NCI-H2227 (cell line): ENCODE results near the gene BAIAP3.

ENCODE experiments used
- DNase-seq: peaks from one replicate; lab custom pipeline; 2025; ENCODE audit not compliant: unreplicated experiment; lab: John Stamatoyannopoulos, UW

Gene BAIAP3

DNA sequence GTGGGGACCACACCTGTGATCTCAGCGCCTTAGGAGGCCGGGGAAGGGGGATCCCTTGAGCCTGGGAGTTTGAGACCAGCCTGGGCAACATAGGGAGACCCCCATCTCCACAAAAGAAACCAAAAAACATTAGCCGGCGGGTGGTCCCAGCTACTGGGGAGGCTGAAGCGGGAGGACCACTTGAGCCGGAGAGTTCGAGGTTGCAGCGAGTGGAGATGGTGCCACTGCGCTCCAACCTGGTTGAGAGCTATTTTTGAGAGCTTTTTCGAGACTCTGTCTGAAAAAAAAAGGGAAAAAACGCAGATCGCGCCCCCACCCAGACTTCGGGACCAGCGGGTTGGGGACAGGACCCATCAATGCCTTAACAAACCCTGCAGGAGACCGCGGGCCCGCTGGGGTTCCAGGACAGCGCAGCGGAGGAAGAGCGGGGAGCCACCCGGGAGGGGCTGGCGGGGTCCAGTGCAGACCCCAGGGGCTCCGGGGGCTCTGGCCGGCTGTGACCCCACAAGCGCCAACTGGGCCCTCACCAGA, 762 bp upstream of the BAIAP3 start:
- DNase-seq: no peak

DNA sequence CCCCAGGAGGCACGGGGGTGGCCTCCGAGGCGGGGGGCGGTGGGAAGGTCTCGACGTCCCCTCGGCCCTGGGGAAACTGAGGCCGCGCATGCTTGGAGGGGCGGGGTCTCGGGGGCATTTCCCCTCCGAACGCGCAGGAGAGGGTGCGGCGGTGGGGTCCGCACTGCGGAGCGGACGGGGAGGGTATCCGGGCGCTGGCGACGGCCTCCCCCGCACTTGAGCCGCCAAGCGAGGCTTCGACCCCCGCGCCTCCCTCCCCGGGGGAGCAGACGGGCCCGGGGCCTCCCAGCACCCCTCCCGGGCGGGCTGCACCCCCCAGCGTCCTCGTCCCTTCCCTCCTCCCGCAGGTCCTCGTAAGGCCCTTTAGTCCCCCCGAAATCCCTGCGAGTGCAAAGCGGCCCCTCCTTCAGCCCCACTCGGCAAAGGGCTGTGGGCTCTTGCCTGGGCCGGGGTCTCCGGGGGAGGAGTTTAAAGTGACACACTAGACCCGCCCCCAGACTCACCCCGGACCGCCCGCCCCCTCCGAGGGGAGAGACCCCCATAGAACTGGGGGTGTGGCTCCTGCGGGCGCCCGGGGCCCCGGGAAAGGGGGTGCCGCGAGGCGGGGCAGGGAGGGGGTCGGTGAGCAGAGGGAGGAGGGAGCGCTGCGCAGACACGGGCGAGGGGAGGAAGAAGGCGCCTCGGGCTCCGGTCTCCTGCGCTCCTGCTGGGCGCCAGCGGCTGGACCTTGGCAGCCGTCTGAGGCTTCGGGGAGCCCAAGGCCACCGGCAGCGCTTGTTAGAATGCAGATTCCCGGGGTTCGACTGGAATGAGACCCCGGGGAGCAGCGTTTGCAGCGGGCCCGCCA, 632 bp downstream of the BAIAP3 start:
- DNase-seq: no peak

DNA sequence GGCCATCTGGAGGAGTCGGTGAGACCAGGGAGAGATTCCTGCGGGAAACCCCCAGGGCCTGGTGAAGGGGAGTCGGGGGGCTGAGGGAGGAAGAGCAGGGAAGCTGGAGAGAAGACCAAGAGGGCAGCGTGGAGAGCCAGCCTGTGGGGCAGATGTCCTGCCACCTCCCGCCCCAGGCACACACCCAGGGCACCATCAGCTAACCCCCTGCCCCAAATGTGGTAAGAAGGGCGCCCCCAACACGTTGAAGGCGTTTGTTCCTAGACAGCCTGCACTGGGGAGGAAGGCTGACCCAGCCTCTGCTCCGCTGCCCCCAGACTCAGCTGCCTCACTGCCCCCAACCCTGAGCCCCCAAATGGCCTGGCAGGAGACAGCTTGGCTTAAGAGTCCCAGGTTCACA, 1.3 kb downstream of the BAIAP3 start:
- DNase-seq: no peak

DNA sequence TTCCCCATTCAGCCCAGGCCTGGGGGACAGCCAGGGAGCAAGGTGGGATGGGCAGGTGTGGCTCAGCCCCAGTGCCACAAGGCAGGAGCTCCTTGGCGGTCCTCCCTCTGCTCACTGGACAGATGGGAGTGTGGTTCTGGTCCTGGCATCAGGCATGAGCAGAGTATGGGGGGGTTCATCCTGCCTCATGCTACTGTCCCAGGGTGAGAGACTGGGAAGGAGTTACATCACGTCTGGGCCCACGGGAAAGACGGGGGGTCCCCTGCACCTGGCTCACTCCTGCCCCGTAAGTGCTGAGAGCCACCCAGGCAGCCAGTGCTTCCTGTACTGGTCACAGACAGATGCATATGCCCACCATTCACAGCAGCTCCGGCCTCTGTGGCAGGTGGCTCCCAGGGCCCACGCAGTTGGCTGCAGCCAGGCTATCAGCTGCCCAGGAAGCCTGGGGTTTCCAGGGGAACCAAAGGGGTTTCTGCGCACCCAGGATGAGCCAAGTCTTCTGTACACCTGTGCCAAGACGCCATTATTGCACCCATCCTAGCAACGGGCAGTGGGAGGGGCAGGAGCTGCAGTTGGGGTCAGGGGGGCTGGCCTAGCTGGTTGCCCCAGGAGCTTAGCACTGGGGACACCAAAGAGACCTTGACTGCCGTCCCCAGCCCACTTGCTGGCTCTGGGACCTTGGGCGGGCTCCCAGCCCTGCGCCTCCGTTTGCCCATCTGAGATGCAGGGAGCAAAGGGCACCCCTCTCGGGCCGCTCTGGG, 1.9 kb downstream of the BAIAP3 start:
- no peak for DNase-seq

DNA sequence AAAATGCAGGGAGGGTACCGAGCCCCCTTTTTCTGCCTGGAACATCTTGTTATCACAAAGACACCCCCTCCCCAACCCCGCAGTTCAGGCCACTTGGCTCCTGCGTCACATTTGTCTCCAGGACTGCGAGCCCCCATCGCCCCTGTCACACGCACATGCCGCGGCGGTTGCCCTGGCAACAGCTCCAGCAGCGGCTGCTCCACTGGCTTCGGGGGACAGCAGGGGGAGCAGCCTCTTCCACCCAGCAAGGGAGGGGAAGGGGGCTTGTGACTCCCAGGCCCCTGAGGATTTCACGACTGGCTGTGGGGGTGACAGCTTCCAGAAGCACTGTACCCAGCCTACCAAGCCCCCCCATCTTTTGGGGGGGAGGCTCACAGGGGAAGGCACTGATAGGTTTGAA, 2.6 kb downstream of the BAIAP3 start:
- peak; percentile 75 for DNase-seq

DNA sequence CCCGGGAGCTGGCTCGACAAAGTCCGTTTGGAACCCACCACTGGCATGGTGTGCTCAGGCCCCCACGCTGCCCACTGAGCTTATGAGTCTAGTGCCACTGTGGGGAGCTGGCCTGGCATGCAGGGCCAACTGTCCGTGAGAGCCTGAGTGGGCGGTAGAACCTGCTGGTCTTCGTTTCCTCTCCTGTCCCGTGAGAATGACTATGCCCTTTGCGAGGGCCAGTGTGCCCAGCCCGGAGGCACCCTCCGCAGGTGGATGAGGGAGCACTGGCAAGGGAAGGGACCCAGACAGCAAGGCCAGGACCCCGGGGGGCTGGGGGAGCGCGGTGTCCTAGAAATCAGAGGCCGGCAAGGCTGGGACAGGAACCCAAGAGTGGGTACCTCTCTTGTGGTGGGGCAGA, 3.2 kb downstream of the BAIAP3 start:
- no peak for DNase-seq

DNA sequence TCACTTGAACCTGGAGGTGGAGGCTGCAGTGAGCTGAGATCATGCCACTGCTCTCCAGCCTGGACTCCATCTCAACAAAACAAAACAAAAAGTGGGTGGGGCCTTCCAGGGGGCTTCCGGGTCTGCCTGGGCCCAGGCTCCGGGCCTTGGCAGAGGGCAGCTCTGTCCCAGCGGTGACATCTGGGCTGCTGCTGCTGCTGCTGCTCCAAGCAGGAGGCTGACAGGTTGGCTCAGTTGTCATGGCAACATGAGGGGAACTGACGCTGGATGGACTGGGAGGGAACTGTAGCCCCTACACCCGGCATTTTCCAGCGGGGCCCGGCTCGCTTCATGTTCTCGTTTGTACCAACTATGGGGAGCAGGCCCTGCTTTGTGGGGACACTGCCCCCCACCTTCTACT, 4.0 kb downstream of the BAIAP3 start:
- DNase-seq: peak; percentile 85

DNA sequence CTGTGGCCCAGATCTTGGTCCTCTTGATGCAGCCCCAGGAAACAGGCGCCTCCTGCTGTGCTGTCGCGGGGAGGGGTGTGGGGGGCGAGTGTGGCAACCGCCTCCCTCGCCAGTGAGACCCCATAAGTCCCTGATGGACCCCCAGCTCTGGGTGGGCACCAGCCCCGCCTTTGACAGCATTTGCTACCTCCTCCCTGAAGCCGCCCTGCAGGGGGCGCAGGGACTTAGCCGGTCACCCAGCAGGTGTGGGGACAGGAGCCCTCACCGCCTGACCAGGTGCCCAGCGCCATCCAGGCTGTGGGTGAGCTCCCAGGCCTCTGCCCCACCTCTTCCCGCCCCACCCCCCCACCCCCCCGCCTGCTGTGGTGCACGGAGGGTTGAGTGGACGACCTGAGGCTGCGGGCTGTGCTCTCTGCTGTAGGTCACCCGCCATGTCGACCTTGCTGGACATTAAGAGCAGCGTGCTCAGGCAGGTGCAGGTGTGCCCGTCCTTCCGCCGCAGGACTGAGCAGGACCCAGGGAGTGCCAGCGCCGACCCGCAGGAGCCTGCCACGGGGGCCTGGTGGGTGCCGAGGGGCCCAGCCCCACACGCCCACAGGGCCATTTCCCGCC, 4.8 kb downstream of the BAIAP3 start:
- peak; percentile 40 for DNase-seq

DNA sequence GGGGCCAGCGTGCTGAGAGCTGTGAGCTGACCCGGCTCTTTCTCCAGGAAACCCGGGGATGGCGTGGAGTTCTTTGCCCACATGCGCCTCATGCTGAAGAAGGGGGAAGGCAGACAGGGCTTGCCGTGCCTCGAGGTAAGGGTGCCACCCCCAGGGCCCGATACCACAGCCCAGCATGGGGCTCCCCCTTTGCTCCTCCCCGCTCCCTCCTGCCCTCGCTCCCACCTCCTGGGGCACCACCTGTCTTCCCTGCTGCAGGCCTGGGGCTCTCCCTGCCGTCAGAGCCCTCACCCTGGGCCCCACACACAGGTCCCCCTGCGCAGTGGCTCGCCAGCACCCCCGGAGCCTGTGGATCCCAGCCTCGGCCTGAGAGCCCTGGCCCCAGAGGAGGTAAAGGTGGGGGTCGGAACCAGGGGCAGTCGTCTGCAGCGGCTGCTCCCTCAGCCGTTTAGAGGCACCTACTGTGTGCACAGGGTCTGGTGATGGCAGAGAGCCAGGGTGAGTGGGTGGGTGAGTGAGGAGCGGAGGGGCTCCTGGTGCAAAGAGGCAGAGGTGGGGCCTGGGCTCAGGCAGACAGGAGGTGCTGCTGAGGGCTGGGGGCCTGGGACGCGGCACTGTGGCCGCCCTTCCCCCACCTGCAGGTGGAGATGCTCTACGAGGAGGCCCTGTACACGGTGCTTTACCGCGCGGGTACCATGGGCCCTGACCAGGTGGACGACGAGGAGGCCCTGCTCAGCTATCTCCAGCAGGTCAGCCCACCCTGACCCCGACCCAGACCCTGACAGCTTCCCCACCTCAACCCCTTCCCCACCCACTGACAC, 5.6 kb downstream of the BAIAP3 start:
- no peak for DNase-seq

DNA sequence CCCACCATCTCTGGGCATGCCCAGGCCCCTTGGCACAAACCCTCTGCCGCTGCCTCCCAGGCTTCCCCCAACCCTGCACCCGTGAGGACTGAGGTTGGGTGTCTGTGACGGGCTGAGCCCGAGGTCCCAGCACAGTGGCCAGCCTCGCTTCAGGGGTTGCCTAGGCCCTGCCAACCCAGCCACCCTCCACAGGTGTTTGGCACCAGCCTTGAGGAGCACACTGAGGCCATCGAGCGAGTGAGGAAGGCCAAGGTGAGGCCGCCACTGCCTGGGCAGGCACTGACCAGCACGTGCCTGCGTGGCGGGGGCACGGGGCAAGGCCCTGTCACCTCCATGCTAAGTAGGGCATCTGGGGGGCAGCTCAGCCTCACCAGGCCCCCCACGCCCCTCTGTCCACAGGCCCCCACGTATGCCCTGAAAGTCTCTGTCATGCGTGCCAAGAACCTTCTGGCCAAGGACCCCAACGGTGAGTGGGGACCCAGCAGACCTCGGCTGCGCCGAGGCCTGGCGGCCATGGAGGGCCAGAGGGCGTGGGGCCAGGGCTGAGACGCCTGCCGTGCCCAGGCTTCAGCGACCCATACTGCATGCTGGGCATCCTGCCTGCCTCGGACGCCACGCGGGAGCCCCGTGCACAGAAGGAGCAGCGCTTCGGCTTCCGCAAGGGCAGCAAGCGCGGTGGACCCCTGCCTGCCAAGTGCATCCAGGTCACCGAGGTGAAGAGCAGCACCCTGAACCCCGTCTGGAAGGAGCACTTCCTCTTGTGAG, 7.5 kb downstream of the BAIAP3 start:
- DNase-seq: no peak

DNA sequence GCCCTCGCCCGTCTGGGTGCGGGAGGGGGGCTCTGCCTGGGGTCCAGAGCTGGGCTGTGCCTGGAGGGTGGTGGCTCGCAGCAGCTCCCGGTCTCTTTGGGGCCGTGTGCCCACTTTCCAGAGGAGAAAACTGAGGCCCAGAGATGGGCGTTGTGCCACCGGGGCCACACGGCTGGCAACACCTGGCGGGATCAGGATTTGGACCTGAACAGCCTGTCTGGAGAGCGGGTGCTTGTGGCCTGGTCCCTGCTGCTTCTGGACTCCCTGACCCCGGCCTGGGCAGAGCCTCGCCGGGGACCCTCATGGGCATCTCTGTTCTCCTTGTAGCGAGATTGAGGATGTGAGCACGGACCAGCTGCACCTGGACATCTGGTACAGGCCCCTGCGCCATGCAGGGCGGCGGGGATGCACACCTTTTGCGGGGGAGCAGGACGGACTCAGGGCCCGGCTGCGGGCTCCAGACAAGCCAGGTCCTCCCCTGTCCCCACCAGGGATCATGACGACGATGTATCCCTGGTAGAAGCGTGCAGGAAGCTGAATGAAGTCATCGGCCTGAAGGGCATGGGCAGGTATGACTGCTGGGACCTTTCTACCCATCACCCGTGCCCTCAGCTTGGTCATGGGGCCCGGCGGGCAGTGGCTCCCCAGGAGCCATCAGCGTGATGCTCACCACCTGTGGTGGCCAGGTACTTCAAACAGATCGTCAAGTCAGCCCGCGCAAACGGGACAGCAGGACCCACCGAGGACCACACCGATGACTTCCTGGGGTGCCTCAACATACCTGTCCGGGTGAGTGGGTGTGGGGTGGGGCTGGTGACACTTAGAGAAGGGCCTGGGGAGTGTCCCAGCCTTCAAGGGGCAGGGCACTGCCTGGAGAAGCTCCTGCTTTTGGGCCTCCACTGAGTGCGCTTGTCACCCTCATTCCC, 8.3 kb downstream of the BAIAP3 start:
- no peak for DNase-seq

DNA sequence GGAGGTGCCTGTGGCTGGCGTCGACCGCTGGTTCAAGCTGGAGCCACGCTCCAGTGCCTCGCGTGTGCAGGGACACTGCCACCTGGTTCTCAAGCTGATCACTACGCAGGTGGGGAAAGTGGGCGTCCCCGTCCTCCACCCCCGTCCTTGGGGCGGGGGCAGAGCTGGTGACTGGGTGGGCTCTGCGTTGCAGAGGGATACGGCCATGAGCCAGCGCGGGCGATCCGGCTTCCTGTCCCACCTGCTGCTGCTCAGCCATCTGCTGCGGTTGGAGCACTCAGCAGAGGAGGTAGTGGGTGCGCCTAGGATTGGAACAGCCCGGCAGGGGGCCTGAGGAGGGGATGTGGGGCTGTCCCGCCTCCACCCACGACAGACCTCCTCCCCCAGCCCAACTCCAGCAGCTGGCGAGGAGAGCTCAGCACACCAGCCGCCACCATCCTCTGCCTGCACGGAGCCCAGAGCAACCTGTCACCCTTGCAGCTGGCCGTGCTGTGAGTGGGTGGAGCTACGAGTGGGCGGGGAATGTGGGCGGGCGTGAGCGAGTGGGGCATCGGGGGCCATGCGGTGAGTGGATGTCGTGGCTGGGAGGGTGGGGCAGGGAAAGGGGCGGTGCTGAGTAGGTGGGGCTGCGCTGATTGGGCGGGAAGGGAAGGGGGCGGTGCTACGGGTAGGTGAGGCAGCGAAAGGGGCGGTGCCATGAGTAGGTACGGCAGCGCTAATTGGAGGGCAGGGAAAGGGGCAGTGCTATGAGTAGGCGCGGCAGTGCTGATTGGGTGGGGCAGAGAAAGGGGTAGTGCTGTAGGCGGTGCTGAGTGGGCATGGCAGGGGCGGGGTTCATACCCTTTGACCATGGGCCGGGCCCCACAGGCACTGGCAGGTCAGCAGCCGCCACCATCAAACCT, 9.3 kb downstream of the BAIAP3 start:
- peak; percentile 98 for DNase-seq

DNA sequence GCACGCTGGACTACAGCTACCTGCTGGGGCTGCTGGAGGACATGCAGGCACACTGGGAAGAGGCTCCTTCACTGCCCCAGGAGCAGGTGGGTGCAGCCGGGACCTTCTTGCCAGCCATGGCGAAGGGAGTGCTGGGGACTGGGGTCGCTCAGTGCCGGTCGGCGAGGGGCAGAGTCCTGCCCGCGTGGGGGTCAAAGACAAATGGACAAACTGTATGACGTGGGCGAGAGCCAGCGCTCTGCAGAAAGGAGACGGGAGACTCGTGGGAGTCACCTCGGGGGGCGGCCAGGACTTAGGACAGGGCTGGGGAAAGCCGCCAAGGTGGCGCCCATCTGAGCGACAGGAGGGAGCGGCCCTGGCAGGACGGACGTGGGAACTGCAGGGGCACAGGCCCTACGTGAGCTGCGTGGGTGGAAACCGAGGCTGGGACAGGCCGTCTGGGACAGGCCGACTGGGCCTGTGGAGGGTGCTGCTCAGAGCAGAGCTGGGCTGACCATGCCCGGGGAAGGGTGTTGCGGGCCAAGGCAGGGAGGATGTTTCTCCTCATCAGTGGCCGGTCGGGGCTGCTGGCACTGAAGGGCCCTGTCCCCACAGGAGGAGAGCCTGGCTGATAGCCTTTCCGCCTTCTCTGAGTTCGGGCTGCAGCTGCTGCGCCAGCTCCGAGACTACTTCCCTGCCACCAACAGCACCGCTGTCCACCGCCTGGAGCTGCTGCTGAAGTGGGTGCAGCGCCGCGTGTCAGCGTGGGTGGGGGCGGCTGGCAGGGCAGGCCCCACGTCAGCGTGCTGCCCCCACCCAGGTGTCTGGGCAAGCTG, 10.2 kb downstream of the BAIAP3 start:
- no peak for DNase-seq

DNA sequence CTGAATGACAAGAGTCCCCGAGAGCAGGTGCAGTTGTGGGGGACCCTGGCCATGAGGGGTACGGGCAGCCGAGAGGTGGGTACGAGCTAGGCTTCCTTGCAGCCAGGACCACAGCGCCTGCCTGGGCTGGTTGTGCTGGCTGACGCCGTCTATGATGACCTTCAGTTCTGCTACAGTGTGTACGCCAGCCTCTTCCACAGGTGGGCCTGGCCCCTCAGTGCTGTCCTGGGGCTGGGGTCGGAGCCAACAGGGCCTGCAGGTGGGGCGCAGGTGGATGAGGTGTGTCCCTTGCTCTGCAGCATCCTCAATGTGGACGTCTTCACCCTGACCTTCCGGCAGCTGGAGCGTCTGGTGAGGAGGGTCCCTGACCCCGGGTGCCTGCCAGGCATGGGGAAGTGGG, 11.1 kb downstream of the BAIAP3 start:
- no peak for DNase-seq

DNA sequence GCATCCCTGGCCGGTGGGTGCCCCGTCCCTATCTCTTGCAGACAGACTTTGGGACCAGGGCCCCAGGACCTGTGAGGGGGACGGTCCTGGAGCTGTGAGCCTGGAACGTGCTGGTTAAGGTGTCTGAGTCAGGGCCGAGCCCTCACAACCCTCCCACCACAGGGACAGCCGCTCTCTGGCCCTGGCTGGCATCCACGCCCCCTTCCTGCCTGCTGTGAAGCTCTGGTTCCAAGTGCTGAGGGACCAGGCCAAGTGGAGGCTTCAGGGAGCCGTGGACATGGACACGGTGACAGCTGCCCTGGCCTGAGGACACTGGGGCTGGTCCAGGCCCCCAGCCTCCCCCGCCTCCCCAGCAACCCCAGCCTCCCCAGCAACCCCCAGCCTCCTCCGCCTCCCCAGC, 11.6 kb downstream of the BAIAP3 start:
- DNase-seq: no peak

DNA sequence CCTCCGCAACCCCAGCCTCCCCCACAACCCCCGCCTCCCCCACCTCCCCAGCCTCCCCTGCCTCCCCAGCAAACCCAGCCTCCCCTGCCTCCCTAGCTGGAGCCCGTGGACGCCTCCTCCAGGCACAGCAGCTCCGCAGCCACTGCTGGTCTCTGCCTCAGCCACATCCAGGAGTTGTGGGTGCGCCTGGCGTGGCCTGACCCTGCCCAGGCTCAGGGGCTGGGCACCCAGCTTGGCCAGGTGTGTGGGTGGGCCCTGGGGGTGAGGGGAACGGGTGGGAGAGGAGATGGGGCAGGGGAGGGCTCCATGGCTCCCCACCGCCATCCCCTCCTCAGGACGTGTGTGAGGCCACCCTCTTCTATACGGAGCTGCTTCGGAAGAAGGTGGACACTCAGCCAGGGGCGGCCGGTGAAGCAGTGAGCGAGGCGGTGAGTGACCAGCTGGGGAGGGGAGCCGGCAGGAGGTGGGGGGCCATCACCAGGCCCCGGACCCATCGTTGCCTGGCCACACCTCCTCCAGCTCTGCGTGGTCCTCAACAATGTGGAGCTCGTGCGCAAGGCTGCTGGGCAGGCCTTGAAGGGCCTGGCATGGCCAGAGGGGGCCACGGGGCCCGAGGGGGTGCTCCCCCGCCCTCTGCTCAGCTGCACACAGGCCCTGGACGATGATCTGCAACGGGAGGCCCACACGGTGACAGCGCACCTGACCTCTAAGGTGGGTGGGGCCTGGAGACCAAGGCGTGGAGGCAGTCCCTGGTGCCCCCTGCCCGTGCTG, 12.4 kb downstream of the BAIAP3 start:
- no peak for DNase-seq
